ENCODE data around the gene TMEM108. TPM values are rescaled to one million over a fixed set of nuclear protein-coding genes. Genes with fewer than 3 reads are reported as not detected.
A peak's percentile ranks its signal among the peaks of the same experiment; 100 is the strongest.

The TMEM108 gene
- total RNA-seq, 1 experiment from 2014 or later = 1.0 TPM

- peak; percentile 55 for DNase-seq (ENCODE audit: low spot score)
These were observed 346.3 kb downstream of the TMEM108 start for GRCh38 chr3:133384331-133385027.

- no peak for DNase-seq (ENCODE audit: low spot score)
These were observed 348.7 kb downstream of the TMEM108 start for GRCh38 chr3:133386876-133387275.

- no peak for DNase-seq (ENCODE audit: low spot score)
These were observed 349.1 kb downstream of the TMEM108 start for GRCh38 chr3:133387341-133387740.

- DNase-seq (ENCODE audit: low spot score) = no peak
These were observed 350.7 kb downstream of the TMEM108 start for GRCh38 chr3:133388696-133389395.

- no peak for DNase-seq (ENCODE audit: low spot score)
These were observed 352.5 kb downstream of the TMEM108 start for GRCh38 chr3:133390715-133391114.

- peak; percentile 83 for DNase-seq (ENCODE audit: low spot score)
These were observed 355.0 kb downstream of the TMEM108 start for GRCh38 chr3:133393204-133393603.

- no peak for DNase-seq (ENCODE audit: low spot score)
These were observed 355.7 kb downstream of the TMEM108 start for GRCh38 chr3:133393691-133394474.

- no peak for DNase-seq (ENCODE audit: low spot score)
These were observed 356.5 kb downstream of the TMEM108 start for GRCh38 chr3:133394561-133395311.

GRCh38 chr3:133396906-133397305, 358.7 kb downstream of the TMEM108 start:
- DNase-seq (ENCODE audit: low spot score) = no peak

- no peak for DNase-seq (ENCODE audit: low spot score)
These were observed 361.9 kb downstream of the TMEM108 start, which contains the start of gene BFSP2 for GRCh38 chr3:133400006-133400515. Gene BFSP2 (plus strand): TSS chr3:133400056. CDS start chr3:133400084, 28 bp downstream.

- no peak for DNase-seq (ENCODE audit: low spot score)
These were observed 363.4 kb downstream of the TMEM108 start for GRCh38 chr3:133401374-133402135.

- no peak for DNase-seq (ENCODE audit: low spot score)
These were observed 366.7 kb downstream of the TMEM108 start for GRCh38 chr3:133404920-133405319.

- DNase-seq (ENCODE audit: low spot score) = no peak
These were observed 370.2 kb downstream of the TMEM108 start for GRCh38 chr3:133408366-133408765.

GRCh38 chr3:133408961-133409360, 370.8 kb downstream of the TMEM108 start:
- peak; percentile 78 for DNase-seq (ENCODE audit: low spot score)

- no peak for DNase-seq (ENCODE audit: low spot score)
These were observed 372.2 kb downstream of the TMEM108 start for GRCh38 chr3:133410191-133410892.

- no peak for DNase-seq (ENCODE audit: low spot score)
These were observed 374.3 kb downstream of the TMEM108 start for GRCh38 chr3:133412183-133413132.

GRCh38 chr3:133413161-133414020, 375.2 kb downstream of the TMEM108 start:
- DNase-seq (ENCODE audit: low spot score) = peak; percentile 52

- DNase-seq (ENCODE audit: low spot score) = no peak
These were observed 375.8 kb downstream of the TMEM108 start for GRCh38 chr3:133414021-133414392.

Measured in H4 (cell line).